GM21360 (cell line): ENCODE results near the gene KRT17.
"Not testable (repeated sequence)": the region's sequence is repeated elsewhere in the genome, so short reads cannot be mapped to it uniquely, and the experiment has no call there.

Experiments
- ATAC-seq: cut with Tn5 transposase; IDR thresholded peaks from one replicate; pipeline ENCODE4 v1.9.1; 2021; ENCODE audit warnings: mild to moderate bottlenecking, moderate library complexity; ENCODE audit not compliant: unreplicated experiment

KRT17 gene

GRCh38 chr17:41654678-41655607 lies 30.6 kb upstream of the KRT17 start:
- no peak for ATAC-seq

GRCh38 chr17:41653892-41654677 lies 29.7 kb upstream of the KRT17 start:
- no peak for ATAC-seq

- ATAC-seq = no peak
Observed at GRCh38 chr17:41653421-41653820, 29.0 kb upstream of the KRT17 start.

DNA sequence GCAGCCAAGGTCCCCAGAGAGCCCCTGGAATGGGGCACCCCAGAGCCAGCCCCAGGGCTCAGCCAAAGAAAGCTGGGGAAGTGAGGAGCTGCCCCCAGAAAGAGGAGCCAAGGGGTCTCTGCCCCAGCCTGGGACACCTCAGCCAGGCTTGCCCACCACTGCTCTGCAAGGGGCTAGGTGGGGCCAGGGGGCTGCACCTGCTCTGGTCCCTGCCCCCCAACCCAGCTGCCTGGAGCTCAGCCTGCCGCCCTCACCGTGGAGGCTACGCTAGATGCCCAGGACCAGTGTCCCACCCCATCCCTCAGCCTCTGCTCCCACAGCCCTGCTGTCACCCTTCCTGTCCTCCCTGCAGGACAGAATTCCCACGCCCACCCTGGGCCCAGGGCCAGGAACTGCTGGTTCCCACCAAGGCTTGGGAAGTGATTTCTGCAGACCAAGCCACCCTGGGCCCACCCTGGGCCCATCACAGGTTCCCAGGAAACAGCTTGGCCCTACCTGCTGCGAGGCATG lies 28.1 kb upstream of the KRT17 start:
- no peak for ATAC-seq

- ATAC-seq = no peak
Observed at GRCh38 chr17:41651625-41652460, 27.5 kb upstream of the KRT17 start.

GRCh38 chr17:41650794-41651624 lies 26.6 kb upstream of the KRT17 start:
- ATAC-seq = no peak

DNA sequence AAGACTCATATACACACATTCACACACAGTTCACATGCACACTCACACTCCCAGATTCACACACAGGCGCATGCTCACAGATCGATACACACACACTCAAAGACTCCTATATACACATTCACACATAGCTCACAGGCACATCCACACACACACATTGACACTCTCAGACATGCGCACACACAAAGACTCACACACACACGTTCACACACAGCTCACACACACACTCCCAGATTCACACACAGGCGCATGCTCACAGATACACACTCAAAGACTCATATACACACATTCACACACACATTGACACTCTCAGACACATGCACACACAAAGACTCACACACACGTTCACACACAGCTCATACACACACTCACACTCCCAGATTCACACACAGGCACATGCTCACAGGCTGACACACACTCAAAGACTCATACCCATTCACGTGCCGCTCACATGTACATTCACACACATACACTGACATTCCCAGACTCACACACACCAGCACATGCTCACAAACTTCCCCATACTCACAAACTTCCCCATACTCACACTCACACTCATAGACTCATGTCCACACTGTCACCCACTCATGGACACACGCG lies 25.6 kb upstream of the KRT17 start:
- ATAC-seq = no peak

- ATAC-seq = no peak
Observed at GRCh38 chr17:41648411-41649195, 24.2 kb upstream of the KRT17 start.

- no peak for ATAC-seq
Observed at GRCh38 chr17:41647940-41648410, 23.6 kb upstream of the KRT17 start.

- no peak for ATAC-seq
Observed at GRCh38 chr17:41647038-41647813, 22.9 kb upstream of the KRT17 start.

GRCh38 chr17:41642252-41643156 lies 18.1 kb upstream of the KRT17 start:
- ATAC-seq = no peak

GRCh38 chr17:41640596-41640995 lies 16.2 kb upstream of the KRT17 start:
- not testable (repeated sequence) for ATAC-seq

- no peak for ATAC-seq
Observed at GRCh38 chr17:41639492-41640473, 15.4 kb upstream of the KRT17 start.

DNA sequence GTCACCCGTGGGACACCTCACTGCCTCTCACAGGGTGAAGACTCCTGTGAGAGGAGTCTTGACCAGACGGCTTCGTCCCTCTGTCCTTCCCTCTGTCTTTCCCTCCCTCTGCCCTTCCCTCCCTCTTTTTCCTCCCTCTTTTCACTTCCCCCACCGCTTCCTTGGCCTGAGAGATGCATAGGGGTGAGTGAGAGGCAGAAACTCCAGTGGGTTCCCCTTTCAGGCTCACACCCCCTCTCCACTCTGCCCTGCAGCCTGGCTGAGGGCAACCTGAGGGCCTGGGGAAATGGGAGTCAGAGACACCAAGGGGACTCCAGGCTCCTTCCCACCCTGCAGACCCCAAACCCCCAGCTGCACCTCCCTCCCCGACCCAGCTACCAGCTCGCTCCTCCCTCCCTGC lies 14.6 kb upstream of the KRT17 start:
- no peak for ATAC-seq

DNA sequence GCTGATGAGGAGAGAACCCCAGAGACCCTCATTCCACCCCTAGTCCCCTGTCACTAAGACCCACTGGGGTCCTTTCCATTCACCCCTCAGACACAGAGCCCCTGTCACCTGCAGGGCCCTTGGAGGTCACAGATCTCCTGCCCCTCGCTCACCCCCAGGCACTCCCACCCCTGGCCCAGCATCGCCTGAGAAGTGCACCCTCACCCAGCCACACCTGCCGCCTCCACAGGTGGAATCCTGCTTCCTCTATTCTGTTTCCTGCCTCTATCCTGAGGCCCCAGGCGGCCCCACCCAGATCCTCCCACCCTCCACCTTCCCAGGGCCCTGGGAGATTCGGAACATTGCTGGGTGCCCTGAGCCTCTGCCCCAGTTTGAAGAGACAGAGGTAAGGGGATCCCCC lies 13.8 kb upstream of the KRT17 start:
- ATAC-seq = no peak

GRCh38 chr17:41636652-41637051 lies 12.3 kb upstream of the KRT17 start:
- ATAC-seq = no peak
